Mesothelial cell of epicardium (in vitro differentiated cells): ENCODE measurements around the gene GK2. TPM values are rescaled to one million over a fixed set of nuclear protein-coding genes. Genes with fewer than 3 reads are reported as not detected.

Experiments
- DNase-seq, 2 experiments: peaks; one replicate each; pipeline ENCODE4 v3.0.0; 2021; ENCODE audit warnings: low spot score in 2 of 2; ENCODE audit not compliant: unreplicated experiment in 2 of 2
- H3K27ac Mint-ChIP-seq: 2 replicates; pipeline ENCODE4 v1.8.0; 2021; ENCODE audit warnings: mixed read lengths
- H3K27me3 Mint-ChIP-seq: 2 replicates; pipeline ENCODE4 v1.8.0; 2021; ENCODE audit warnings: low read depth, mixed read lengths
- H3K36me3 Mint-ChIP-seq: 2 replicates; pipeline ENCODE4 v1.8.0; 2021; ENCODE audit warnings: mixed read lengths
- H3K4me1 Mint-ChIP-seq: 2 replicates; pipeline ENCODE4 v1.8.0; 2021; ENCODE audit warnings: mixed read lengths
- H3K4me3 Mint-ChIP-seq: 2 replicates; pipeline ENCODE4 v1.8.0; 2021; ENCODE audit warnings: mild to moderate bottlenecking, moderate library complexity, mixed read lengths
- H3K9me3 Mint-ChIP-seq: 2 replicates; pipeline ENCODE4 v1.8.0; 2021; ENCODE audit warnings: mixed read lengths
- CTCF ChIP-seq: fragments of 200-600 bp; sonication (generic); IDR thresholded peaks from one replicate; pipeline ENCODE4 v1.5.0; 2021; ENCODE audit warnings: antibody characterized with exemption; ENCODE audit not compliant: unreplicated experiment
- total RNA-seq: library from RNA; stranded (reverse); gene quantifications from 3 replicates; pipeline ENCODE4 v1.2.1, GENCODE V29; 2021

The GK2 gene
- total RNA-seq, 1 donor from 2014 or later = not detected

GRCh38 chr4:79390890-79391289 is 17.1 kb downstream of the GK2 start:
- no peak for DNase-seq
- TF ChIP-seq CTCF = no peak
- Mint-ChIP-seq H3K4me1 (peaks cover 1% of the 10 kb centered on the region), H3K27ac (no peak overlapping the region), H3K9me3 (no peaks in the 10 kb centered on the region), H3K36me3 (no peaks in the 10 kb centered on the region), H3K27me3 (no peaks in the 10 kb centered on the region), H3K4me3 (no peak overlapping the region)

- no peak overlapping the region for H3K4me3 Mint-ChIP-seq
Observed at GRCh38 chr4:79385641-79386040, 22.4 kb downstream of the GK2 start.

GRCh38 chr4:79381161-79381560 is 26.9 kb downstream of the GK2 start:
- no peak for DNase-seq
- Mint-ChIP-seq H3K27ac (no peak overlapping the region), H3K36me3 (no peaks in the 10 kb centered on the region), H3K4me1 (no peaks in the 10 kb centered on the region), H3K27me3 (no peaks in the 10 kb centered on the region), H3K9me3 (peaks cover 16% of the 10 kb centered on the region), H3K4me3 (no peak overlapping the region)
- TF ChIP-seq CTCF = no peak

More at GRCh38 chr4:79385641-79386040, 22.4 kb downstream of the GK2 start:
- Mint-ChIP-seq H3K9me3 (peaks cover 16% of the 10 kb centered on the region), H3K27ac (no peak overlapping the region), H3K36me3 (no peaks in the 10 kb centered on the region), H3K27me3 (no peaks in the 10 kb centered on the region), H3K4me1 (no peaks in the 10 kb centered on the region)
- no peak for TF ChIP-seq CTCF
- no peak for DNase-seq

- Mint-ChIP-seq H3K36me3 (peaks cover 3% of the 10 kb centered on the region), H3K4me3 (no peak overlapping the region), H3K4me1 (peaks cover 5% of the 10 kb centered on the region), H3K27ac (no peak overlapping the region), H3K9me3 (peaks cover 29% of the 10 kb centered on the region), H3K27me3 (no peaks in the 10 kb centered on the region)
- DNase-seq = no peak
- TF ChIP-seq CTCF = no peak
Observed at GRCh38 chr4:79370026-79370425, 38.0 kb downstream of the GK2 start.

- no peaks in the 10 kb centered on the region for H3K27me3 Mint-ChIP-seq
- peaks cover 12% of the 10 kb centered on the region for H3K9me3 Mint-ChIP-seq
- no peak overlapping the region for H3K27ac Mint-ChIP-seq
- peaks cover 5% of the 10 kb centered on the region for H3K4me1 Mint-ChIP-seq
- no peaks in the 10 kb centered on the region for H3K36me3 Mint-ChIP-seq
- no peak overlapping the region for H3K4me3 Mint-ChIP-seq
- TF ChIP-seq CTCF = no peak
- no peak for DNase-seq
Observed at GRCh38 chr4:79367096-79367495, 40.9 kb downstream of the GK2 start.

- Mint-ChIP-seq H3K4me3 (no peak overlapping the region), H3K9me3 (peaks cover 8% of the 10 kb centered on the region), H3K27me3 (no peaks in the 10 kb centered on the region), H3K27ac (no peak overlapping the region), H3K4me1 (peaks cover 5% of the 10 kb centered on the region), H3K36me3 (no peaks in the 10 kb centered on the region)
- no peak for TF ChIP-seq CTCF
- no peak for DNase-seq
Observed at GRCh38 chr4:79366422-79366821, 41.6 kb downstream of the GK2 start.
